NB4 (cell line): ENCODE data around the gene USP37.

Experiments used
- DNase-seq: peaks from one replicate; pipeline ENCODE4 v3.0.0; 2010; ENCODE audit warnings: low read depth
- H3K4me3 ChIP-seq: one replicate; pipeline ENCODE4 v1.5.1; 2011; ENCODE audit warnings: mild to moderate bottlenecking, low read depth, low read length, moderate library complexity
- MYC ChIP-seq: IDR thresholded peaks from 2 replicates; pipeline ENCODE4 v1.6.1; 2011; ENCODE audit warnings: low read depth, low read length
- POLR2A ChIP-seq: IDR thresholded peaks from 2 replicates; pipeline ENCODE4 v1.6.1; 2011; ENCODE audit warnings: mild to moderate bottlenecking; ENCODE audit not compliant: insufficient read length; ENCODE audit errors: extremely low read depth
- TF ChIP-seq, protein P1 (sequence below): IDR thresholded peaks from one replicate; pipeline ENCODE4 v1.5.1; 2012; ENCODE audit warnings: low read depth, low read length
- TF ChIP-seq, protein P2 (sequence below): IDR thresholded peaks from 2 replicates; pipeline ENCODE4 v1.6.1; 2011; ENCODE audit warnings: low read depth, low read length

The USP37 gene

DNA sequence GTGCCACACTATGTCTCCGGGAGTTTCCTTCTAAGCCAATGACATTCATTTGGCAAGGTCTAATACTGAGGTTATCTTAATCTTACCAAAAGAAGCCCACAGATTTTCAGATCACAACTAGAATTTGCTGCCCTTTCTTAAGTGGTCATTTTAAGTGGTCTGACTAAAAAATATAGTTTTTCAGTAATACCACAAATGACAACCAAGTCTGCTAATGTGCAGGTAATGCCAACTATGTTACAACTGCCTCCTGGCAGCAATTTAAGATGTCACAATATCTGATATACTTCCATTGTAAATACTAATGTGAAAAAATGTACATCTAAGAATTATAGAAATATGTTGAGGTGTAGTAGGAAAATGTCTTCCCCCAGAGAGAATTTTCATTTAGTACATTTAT, 49.3 kb downstream of the USP37 start:
- no peak for TF ChIP-seq POLR2A
- DNase-seq = no peak
- H3K4me3 ChIP-seq = no peak overlapping the region

DNA sequence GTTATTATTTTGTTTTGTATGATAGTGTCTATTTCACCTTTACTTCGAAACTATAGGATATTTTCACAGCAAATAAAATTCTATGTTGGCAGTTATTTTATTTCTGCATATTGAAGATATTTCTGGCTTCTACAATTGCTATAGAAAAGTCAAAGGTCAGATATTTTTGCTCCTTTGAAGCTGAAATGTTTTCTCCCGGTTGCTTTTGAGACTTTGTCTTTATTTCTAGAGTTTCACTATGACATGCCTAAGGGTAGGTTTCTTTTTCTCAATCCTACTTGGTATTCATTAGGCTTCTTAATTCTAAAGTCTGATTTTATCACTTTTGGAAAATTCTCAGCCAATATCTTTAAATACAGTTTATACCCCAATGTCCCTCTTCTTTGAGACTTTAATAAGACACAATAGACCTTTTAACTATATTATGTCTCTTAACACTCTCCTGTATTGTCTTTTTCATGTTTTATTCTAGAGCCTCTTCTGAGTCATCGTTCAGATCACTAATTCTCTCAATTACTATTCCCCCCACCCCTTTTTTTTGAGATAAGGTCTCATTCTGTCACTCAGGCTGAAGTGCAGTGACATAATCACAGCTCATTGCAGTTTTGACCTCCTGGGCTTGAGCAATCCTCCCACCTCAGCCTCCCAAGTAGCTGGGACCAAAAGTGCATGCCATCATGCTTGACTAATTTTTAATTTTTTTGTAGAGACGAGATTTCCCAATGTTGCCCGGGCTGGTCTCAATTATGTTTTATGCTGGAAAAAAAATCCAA, 50.5 kb downstream of the USP37 start:
- no peak for TF ChIP-seq POLR2A
- DNase-seq = no peak
- H3K4me3 ChIP-seq = no peak overlapping the region

DNA sequence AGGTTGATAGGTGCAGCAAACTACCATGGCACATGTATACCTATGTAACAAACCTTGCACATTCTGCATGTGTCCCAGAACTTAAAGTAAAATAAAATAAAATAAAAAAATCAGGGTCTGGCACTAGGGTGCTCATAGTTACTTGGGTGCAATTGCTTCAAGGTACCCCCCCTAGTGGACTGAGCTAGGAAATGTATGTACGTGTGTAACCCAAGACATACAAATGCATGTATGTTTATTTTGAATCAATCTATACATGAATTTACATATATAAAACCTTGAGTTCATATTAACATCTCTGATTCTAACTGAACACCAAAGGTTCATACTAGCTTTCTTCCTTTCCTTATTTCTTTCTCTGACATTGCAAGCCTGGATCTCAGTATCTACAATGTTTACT, 51.5 kb downstream of the USP37 start:
- DNase-seq = peak; percentile 57
- TF ChIP-seq, protein P1, sequence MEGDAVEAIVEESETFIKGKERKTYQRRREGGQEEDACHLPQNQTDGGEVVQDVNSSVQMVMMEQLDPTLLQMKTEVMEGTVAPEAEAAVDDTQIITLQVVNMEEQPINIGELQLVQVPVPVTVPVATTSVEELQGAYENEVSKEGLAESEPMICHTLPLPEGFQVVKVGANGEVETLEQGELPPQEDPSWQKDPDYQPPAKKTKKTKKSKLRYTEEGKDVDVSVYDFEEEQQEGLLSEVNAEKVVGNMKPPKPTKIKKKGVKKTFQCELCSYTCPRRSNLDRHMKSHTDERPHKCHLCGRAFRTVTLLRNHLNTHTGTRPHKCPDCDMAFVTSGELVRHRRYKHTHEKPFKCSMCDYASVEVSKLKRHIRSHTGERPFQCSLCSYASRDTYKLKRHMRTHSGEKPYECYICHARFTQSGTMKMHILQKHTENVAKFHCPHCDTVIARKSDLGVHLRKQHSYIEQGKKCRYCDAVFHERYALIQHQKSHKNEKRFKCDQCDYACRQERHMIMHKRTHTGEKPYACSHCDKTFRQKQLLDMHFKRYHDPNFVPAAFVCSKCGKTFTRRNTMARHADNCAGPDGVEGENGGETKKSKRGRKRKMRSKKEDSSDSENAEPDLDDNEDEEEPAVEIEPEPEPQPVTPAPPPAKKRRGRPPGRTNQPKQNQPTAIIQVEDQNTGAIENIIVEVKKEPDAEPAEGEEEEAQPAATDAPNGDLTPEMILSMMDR = peak; percentile 34
- TF ChIP-seq POLR2A = no peak
- no peak for TF ChIP-seq MYC
- TF ChIP-seq, protein P2, sequence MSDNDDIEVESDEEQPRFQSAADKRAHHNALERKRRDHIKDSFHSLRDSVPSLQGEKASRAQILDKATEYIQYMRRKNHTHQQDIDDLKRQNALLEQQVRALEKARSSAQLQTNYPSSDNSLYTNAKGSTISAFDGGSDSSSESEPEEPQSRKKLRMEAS = no peak
- no peak overlapping the region for H3K4me3 ChIP-seq

DNA sequence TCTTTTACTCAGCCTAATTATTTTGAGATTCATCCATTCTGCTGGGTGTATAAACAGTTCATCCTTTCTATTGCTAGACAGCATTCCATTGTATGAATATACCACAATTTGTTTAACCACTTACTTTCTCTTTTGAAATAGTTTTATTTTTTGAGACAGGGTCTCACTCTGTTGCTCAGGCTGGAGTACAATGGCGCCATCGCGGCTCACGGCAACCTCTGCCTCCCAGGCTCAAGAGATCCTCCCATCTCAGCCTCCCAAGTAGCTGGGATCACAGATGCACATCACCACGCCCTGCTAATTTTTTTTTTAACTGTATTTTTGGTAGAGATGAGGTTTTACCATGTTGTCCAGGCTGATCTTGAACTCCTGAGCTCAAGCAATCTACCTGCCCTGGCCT, 54.5 kb downstream of the USP37 start:
- no peak for DNase-seq
- no peak for TF ChIP-seq MYC
- TF ChIP-seq, protein P2 = no peak
- TF ChIP-seq, protein P1 = no peak
- no peak for TF ChIP-seq POLR2A
- H3K4me3 ChIP-seq = no peak overlapping the region

DNA sequence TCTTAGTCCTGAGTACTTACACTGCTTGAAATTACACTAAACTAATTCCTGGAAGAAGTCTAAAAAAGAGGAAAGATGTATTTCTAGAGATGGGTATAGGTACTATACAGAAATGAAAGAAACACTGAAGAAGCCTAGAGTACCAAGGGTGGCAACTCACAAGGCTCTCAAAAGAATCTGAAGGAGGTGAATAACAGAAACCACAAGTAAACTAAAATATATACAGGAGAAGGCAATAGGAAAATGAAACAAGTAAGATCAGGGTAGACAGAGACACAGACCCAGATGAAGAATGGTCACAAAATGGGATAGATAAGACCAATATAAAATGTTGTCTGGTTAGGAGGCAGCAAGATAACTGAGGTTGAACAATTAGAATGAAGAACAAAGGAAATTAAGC, 59.9 kb downstream of the USP37 start:
- no peak for DNase-seq
- no peak overlapping the region for H3K4me3 ChIP-seq
- TF ChIP-seq, protein P1 = no peak
- TF ChIP-seq MYC (no peak), POLR2A (no peak)
- TF ChIP-seq, protein P2 = no peak

DNA sequence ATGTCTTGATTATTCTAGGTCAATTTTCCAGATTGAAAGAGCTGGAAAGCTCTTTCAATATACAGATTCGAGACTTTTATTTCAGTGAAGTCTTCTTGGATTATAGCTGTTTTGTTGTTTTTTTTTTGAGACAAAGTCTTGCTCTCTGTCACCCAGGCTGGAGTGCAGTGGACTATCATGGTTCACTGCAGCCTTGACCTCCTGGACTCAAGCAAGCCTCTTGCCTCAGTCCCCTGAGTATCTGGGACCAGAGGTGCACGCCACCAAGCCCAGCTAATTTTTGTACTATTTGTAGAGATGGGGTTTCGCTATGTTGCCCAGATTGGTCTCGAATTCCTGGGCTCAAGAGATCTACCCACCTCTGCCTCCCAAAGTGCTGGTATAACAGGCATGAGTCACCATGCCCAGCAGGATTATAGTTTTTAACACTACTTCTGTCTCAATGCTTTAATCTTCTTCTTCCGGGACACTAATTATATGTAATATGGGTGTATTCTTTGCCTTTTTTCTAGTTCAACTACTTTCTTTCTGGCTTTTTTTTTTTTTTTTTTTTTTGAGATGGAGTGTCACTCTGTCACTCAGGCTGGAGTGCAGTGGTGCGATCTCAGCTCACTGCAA, 62.3 kb downstream of the USP37 start:
- TF ChIP-seq POLR2A (no peak), MYC (no peak)
- TF ChIP-seq, protein P1 = no peak
- TF ChIP-seq, protein P2 = no peak
- no peak for DNase-seq
- H3K4me3 ChIP-seq = no peak overlapping the region
